Lower leg skin (tissue), 3 donors: ENCODE data around the gene B4GALNT4.

Experiments used
- CTCF ChIP-seq, 3 donors: fragments of 450-650 bp; IDR thresholded peaks; one replicate each; pipeline ENCODE4 v1.5.1; 2016; ENCODE audit warnings: antibody characterized with exemption in 3 of 3, mild to moderate bottlenecking in 3 of 3, moderate library complexity in 2 of 3
- POLR2A ChIP-seq, 2 donors: fragments of 450-650 bp; IDR thresholded peaks; one replicate each; pipeline ENCODE4 v1.6.1; 2016 to 2017; ENCODE audit warnings: antibody characterized with exemption in 2 of 2, mild to moderate bottlenecking in 1 of 2, moderate library complexity in 1 of 2

- TF ChIP-seq CTCF (IDR thresholded peaks at IDR 0.05) (no peak), POLR2A (IDR thresholded peaks at IDR 0.05) (no peak)
These were observed 43.4 kb downstream of the B4GALNT4 start for GRCh38 chr11:412641-413119.
